ENCODE measurements around the gene STYX.

STYX gene

GRCh38 chr14:52802597-52802996 is 72.6 kb downstream of the STYX start:
- DNase-seq (ENCODE audit: low read depth, low spot score) = no peak
- H3K27ac ChIP-seq (ENCODE audit: low read length) = no peak overlapping the region
- H3K27me3 ChIP-seq (ENCODE audit: control insufficient read depth, insufficient read depth, low read length) = no peaks in the 10 kb centered on the region
- H3K4me3 ChIP-seq (ENCODE audit: low read length) = no peak overlapping the region
- no peaks in the 10 kb centered on the region for H3K4me1 ChIP-seq (ENCODE audit: control insufficient read depth, insufficient read depth, low read length)
- H3K9me3 ChIP-seq (ENCODE audit: control insufficient read depth, insufficient read depth, low read length) = no peaks in the 10 kb centered on the region
- no peaks in the 10 kb centered on the region for H3K36me3 ChIP-seq (ENCODE audit: control insufficient read depth, insufficient read depth, low read length)
- WGBS (ENCODE audit: insufficient coverage, insufficient read length) = no CpG with 5 or more reads among the region's 3 CpGs

GRCh38 chr14:52806115-52806514 is 76.1 kb downstream of the STYX start:
- H3K4me1 ChIP-seq (ENCODE audit: control insufficient read depth, insufficient read depth, low read length) = no peaks in the 10 kb centered on the region
- no peak overlapping the region for H3K27ac ChIP-seq (ENCODE audit: low read length)
- no peaks in the 10 kb centered on the region for H3K9me3 ChIP-seq (ENCODE audit: control insufficient read depth, insufficient read depth, low read length)
- DNase-seq (ENCODE audit: low read depth, low spot score) = no peak
- no peak overlapping the region for H3K4me3 ChIP-seq (ENCODE audit: low read length)
- no peaks in the 10 kb centered on the region for H3K36me3 ChIP-seq (ENCODE audit: control insufficient read depth, insufficient read depth, low read length)
- no CpG with 5 or more reads among the region's 4 CpGs for WGBS (ENCODE audit: insufficient coverage, insufficient read length)
- H3K27me3 ChIP-seq (ENCODE audit: control insufficient read depth, insufficient read depth, low read length) = no peaks in the 10 kb centered on the region

- DNase-seq (ENCODE audit: low read depth, low spot score) = no peak
- Histone ChIP-seq H3K27ac (ENCODE audit: low read length) (no peak overlapping the region), H3K36me3 (ENCODE audit: control insufficient read depth, insufficient read depth, low read length) (no peaks in the 10 kb centered on the region), H3K4me3 (ENCODE audit: low read length) (no peak overlapping the region), H3K4me1 (ENCODE audit: control insufficient read depth, insufficient read depth, low read length) (no peaks in the 10 kb centered on the region), H3K27me3 (ENCODE audit: control insufficient read depth, insufficient read depth, low read length) (no peaks in the 10 kb centered on the region), H3K9me3 (ENCODE audit: control insufficient read depth, insufficient read depth, low read length) (no peaks in the 10 kb centered on the region)
- no CpG with 5 or more reads among the region's 1 CpG for WGBS (ENCODE audit: insufficient coverage, insufficient read length)
Observed at GRCh38 chr14:52808101-52808500, 78.1 kb downstream of the STYX start.

GRCh38 chr14:52821805-52822250 is 91.9 kb downstream of the STYX start:
- no peak for DNase-seq (ENCODE audit: low read depth, low spot score)
- H3K27me3 ChIP-seq (ENCODE audit: control insufficient read depth, insufficient read depth, low read length) = no peaks in the 10 kb centered on the region
- H3K27ac ChIP-seq (ENCODE audit: low read length) = no peak overlapping the region
- no peaks in the 10 kb centered on the region for H3K4me1 ChIP-seq (ENCODE audit: control insufficient read depth, insufficient read depth, low read length)
- H3K36me3 ChIP-seq (ENCODE audit: control insufficient read depth, insufficient read depth, low read length) = no peaks in the 10 kb centered on the region
- no peak overlapping the region for H3K4me3 ChIP-seq (ENCODE audit: low read length)
- WGBS (ENCODE audit: insufficient coverage, insufficient read length) = no CpG with 5 or more reads among the region's 7 CpGs
- no peaks in the 10 kb centered on the region for H3K9me3 ChIP-seq (ENCODE audit: control insufficient read depth, insufficient read depth, low read length)

GRCh38 chr14:52824462-52824861 is 94.5 kb downstream of the STYX start:
- Histone ChIP-seq H3K4me1 (ENCODE audit: control insufficient read depth, insufficient read depth, low read length) (no peaks in the 10 kb centered on the region), H3K36me3 (ENCODE audit: control insufficient read depth, insufficient read depth, low read length) (no peaks in the 10 kb centered on the region), H3K4me3 (ENCODE audit: low read length) (no peak overlapping the region), H3K27ac (ENCODE audit: low read length) (no peak overlapping the region), H3K9me3 (ENCODE audit: control insufficient read depth, insufficient read depth, low read length) (no peaks in the 10 kb centered on the region), H3K27me3 (ENCODE audit: control insufficient read depth, insufficient read depth, low read length) (no peaks in the 10 kb centered on the region)
- no peak for DNase-seq (ENCODE audit: low read depth, low spot score)
- WGBS (ENCODE audit: insufficient coverage, insufficient read length) = no CpG with 5 or more reads among the region's 4 CpGs

Data from iPS DF 6.9 (cell line).